RPMI7951 (cell line): ENCODE data around the gene STC2. TPM values are rescaled to one million over a fixed set of nuclear protein-coding genes. Genes with fewer than 3 reads are reported as not detected.

Experiments used
- DNase-seq: peaks from one replicate; pipeline ENCODE4 v3.0.0-alpha.2; 2012; ENCODE audit warnings: low read depth
- total RNA-seq: library from RNA; depleted of rRNA; stranded (reverse); fragments of >200 nt; shearing (Covaris generic); gene quantifications from 2 replicates; pipeline ENCODE4 v1.2.3, GENCODE V29; 2014

The STC2 gene
- total RNA-seq, 1 experiment from 2014 or later, result 46.1 TPM

DNA sequence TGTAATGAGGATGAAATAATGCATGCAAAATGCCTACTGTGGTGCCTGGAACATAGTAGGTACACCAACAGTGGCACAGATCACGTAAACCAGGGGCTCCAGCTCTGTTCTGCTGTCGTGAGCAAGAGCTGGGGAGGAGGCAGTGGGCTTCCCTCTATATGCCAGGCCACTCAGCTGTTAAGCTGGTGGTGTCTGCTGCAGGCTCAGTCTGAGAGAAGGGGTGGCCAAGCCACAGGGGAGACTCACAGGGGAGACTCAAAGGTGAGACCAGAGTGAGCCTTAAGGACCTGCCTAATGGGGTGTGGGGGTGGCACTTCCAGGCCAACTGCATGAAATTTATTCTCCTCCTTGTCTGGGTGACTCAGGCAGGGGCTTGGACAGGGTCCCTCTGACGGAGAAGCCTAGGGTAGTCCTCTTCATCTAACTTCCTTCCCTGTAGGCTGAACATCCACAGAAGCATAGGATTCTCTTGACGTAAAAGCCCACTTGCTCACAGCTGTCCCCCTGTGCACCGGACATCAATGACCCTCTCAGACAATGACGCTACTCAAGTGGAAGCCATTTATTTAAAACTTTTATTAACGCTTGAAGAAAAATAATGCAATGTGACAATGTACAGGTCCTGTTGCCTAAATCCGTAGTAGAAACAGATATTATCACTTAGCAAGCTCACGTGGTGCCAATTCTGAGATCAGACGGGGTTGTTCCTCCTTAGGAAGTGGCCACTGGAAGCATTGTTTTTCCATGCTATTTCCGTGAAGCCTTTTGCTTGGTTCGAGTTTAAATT, 13.9 kb downstream of the STC2 start:
- no peak for DNase-seq

DNA sequence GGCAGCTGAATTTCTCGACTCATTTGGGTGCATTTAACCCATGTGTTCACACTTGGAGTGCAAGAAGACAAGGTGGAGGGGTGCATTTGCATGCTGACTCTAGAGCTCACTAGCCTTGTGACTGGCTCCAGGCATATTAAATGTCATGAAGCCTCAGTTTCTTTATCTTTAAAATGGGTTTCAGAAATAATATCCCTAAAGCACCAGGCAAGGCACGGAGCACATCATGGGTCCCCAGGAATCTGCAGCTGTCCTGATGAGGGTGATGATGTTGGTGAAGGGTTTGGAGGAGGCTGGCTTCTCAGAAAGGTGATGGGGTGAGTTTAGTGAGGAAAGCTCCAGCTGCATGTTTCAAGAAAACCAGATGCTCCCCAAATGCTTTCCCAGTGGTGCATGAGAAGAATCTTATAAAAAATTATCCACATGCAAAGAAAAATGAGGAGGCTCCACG, 14.8 kb downstream of the STC2 start:
- DNase-seq, result no peak

DNA sequence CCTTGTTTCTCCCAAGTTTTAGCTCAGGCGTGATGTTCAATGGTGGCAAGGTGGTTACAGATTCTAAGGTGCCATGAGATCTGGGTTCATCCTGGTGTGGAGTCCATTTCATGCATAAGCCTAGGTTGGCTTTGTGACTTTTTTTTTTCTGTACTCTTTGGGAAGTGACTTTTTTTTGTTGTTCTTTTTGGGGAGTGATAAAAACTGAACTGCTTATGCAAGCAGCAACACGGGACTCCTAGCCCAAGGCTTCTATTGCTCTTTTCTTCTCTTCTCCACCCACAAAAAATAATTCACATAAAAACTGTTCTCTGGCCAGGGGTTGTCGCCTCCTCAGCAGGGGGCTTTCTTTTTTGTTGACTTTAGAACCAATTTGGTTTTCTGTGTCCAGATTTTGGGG, 15.4 kb downstream of the STC2 start:
- no peak for DNase-seq

DNA sequence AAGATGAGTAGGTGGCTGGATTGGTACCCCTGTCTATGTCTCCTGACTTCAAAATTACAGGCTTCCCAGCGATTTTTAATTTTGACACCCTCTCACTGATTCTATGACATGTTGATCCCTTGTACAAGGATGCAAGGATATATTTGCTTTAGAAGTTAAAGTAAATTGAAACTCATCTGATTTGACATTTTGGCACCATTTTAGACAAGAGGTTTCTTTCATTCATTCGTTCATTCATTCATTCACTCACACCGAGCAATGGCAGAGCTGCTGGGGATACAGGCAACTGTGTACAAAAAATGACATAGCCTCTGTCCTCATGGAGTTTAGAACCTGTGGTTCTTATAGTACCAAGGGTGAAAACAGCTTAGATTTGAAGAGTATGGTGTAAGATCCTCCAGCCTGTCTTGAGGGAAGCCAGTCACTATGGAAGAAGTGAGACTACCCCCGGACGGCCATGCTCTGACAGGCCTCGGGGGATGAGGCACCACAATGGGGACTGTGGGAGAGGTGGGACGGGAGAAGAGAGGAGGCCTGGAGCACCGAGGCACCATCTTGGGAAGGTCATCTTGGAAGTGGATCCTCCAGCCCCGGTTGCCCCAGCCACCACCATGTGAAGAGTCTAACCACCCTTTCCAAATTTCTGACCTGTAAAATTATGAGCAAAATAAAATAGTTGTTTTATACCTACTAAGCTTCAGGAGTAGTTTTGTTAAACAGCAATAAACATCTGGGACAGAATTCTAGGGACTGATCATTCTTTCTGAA, 16.2 kb downstream of the STC2 start:
- DNase-seq, result no peak

DNA sequence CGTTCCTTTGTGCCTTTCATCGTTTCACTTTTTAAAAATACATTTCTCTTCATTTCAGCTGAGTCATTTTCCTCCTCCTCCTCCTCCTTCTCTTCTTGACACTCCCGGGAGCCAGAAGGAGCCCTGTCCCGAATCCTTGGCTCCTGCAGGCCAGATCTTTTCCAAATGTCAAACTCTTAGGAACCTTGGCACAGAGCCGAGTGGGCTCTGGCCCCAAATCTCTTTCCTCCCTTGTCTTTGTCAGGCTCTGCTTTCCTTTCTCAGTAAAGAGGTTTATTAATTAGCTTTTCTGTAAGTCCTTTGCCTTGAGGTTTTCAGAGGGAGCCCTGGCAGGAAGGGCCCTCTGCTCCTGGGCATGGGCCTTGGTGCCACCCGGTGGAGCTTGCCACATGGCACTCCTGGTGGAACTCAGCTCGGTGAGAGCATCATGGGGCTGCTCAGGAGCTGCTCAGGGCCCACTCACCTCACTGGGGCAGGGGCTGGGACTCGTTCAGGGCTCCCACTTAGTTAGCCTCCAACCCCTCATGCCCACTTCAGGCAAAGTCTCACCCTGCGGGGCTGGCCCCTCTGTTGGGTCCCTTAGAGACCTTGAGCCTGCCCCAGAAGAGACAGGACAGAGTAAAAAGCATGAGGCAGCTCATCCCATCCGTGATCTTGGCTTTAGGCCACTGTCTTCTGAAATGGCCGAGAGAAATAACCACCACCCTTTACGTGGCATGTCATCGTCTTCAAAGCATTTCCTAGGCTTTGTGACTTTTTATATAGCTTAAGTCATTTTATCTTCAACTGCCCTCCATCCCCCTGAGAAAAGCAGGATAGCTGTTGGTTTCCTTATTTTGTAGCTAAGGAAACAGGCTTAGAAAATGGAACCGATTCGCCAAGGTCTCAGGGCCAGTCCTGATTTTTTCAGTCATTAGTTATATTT, 17.1 kb downstream of the STC2 start:
- no peak for DNase-seq

DNA sequence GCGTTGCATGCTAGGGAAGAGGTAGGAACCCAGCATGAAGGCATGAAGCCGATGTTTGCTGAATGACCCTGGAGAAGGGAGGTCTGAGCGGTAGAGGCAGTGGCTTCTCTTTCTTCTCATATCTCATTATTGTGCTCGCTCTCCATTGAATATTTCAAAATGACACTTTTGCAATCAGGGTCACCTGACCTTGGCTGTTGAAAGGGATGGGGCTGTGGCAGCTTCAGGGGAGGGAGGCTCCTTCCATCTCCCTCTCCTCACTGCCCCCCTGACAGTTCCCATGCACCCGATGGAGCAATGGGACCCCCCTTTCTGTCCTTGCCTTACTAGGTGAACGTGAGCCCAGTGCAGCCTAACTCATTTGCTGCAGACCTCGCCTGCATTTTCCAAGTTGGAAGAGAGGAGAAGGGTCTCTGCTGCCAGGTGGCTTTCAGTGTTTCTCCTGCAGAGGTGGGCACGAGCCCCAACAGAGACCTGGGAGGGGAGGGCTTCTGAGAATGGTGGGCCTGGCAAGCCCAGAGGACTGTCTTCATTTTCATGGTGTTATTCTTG, 17.9 kb downstream of the STC2 start:
- no peak for DNase-seq

DNA sequence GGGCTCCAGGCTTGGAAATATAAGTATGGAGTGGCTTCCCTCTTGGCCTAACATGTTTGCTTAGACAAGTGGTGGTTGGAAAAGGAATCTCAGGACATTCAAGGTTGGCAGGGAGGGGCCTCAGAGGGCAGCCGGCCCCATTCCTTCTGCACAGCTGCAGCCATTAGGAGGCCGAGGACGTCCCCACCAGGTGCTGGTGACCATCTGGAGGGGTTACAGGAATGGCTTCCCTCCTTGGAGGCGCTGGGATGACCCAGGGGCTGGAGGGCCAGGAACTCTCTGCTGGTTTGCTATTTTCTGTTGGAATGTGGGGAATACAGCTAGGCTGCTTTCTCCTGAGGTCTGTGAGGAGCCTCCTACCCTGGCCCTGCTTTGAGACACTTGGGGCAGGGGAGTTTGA, 18.5 kb downstream of the STC2 start:
- DNase-seq, result no peak

DNA sequence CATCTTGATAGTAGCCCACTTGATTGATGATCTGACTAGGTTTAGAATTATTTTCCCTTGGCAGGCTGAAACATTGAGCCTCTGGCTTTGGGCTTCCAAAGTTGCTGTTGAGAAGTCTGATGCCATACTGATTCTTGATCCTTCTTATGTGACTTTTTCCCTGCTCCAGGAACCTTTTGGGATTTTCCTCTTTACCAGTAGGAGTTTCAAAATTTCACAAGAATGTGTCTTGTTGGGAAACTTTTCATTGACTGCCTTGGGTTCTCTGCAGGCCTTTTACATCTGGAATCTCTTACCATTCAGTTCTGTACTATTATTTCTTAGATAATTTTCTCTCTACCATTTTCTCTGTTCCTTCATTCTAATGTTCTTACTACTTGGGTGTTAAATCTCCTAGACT, 20.0 kb downstream of the STC2 start:
- no peak for DNase-seq

DNA sequence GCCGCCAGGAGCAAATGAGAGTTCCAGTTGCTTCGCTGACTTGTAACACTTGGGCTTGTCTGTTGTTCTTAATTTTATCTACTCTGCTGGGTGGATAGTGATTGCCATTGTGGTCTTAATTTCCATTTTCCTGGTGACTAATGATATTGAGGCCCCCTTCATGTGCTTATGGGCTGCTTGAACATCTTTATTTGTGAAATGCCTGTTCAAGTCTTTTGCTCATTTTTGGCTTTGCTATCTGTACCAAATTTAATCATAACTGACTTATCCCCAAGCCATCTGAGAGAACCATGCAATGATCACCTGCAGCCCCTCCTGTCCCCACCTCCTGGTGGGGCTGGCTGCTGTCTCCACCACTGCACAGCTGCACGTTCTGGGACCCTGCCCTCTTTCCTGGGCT, 20.5 kb downstream of the STC2 start:
- no peak for DNase-seq

DNA sequence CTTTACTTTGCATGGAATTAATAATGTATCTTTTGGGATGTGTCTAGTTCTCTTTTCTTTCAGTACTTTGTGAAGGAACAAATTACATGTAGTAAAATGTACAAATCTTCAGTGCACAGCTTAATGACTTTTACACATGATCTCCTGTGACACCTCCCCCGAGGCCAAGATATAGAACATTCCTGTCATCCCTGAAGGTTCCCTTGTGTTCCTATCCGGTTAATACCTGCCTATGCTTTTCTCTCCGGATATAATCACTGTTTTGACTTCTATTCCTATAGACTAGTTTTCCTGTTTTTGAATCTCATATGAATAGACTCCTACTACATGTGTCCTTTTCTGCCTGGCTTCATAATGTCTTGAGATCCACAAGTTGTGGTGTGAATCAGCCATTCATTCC, 21.5 kb downstream of the STC2 start:
- DNase-seq, result no peak

DNA sequence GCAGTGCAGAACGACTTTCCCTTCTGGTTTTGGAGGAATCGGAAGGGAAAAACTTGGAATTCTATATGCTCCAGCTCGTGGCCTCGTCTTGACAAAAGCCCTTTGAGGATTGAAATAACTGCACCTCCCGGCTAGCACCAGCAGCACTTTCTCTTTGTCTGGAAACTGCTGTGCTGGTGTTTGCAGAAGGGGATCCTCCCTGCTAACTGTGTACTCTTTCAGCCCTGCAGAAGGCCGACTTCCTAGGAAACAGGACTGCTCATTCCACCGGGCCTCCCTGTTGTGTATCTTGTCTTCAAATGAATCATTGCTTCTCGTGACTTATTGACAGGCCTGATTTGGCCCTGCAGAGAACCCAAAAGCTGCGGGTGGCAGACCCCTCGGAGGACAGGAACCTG, 23.6 kb downstream of the STC2 start:
- DNase-seq, result no peak

DNA sequence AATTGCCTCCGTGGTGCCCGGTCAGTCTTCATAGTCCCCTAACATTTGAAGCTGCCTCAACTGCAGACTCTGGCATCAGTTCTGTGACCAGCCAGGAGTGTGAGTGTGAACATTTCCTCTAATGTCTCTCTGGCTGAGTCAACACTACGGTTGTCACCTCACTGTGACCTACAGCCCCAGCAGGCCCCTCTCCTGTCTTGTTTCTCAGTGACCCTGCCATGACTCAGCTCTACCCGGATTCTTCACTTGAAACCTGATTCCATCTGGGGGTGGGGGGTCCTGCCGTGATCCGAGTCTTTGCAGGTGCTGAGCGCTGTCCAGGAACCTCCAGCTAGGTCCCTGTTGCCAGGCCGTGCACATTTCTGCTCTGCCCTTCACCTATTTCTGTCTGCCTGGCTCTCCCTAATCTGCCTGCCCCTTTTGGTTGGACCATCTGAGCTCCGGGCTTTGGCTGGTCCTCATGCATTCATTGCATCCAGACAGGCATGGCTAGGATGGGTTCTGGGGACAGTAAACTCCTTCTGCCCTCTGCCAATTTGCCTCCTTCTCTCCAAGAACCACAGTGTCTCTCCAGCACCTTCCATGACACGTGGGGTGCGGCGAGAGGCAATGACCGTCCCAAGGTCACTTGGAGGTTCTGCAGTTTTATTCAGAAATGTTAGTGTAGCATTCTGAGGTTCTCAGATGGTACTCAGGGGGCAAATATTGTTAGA, 24.2 kb downstream of the STC2 start:
- DNase-seq, result peak; percentile 56

DNA sequence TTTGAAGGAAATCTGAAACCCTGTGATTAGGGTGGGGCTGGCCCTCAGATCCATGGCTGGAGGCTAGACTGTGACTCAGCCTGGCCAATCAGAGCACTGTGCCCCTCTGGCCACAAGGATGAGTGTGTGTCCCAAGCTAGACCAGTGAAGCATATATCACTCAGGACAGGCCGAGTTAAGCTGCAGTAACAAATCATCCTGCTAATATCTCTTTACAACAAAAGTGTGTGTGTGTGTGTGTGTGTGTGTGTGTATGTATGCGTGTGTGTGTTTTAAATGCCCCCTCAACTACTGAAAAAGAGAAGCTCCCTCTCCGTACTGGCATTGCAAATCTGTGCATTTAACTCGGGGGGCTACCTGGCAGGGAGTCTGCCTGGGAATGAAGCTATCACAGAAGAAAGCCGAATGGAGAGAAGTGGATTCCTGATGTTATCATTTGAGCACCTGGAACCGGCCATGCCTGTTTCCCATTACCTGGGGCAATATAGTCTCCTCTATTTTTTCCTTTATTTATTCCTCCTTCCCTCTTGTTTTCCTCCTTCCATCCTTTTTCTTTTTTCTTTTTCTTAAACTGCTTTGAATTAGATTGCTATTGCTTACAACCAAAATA, 25.6 kb downstream of the STC2 start:
- DNase-seq, result peak; percentile 94

DNA sequence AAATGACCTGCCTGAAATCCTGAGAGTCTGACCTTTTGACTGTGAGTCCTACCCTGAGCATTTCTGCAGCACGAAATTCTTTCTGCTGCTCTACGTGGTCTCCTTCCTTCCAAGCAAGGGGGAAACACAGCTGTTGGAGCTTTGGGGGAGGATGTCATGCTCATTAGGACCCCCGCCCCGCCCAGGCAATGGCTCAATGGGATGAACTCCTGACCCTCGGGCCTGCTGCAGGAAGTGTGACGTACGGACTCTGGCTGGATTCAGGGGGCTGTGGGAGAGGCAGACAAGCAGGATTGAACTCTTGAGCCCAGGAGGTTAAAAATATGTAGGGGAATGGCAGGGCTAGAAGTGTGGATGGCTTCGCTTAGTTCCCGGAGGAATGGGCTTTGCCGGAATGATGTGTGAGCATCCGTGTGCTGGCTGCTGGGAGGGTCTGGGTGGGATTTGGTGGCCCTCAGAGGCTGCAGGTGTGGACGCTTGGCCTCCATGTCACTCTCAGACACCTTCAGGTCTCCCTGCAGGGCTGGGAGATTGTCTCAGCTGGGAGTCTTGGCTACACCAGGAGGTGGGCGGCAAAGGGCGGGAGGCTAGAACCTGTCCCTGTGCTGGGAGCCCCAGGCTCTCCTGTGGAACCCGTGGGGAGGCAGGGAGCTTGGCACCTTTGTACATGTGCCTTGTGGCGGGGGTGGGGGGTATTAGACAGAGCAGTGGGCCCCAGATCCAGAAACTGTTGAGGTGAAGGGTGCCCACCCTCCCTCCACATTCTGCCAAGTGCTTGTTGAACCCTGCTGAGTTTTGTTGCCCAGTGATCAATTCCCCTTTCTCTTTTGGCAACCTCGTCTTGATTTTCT, 26.3 kb downstream of the STC2 start:
- DNase-seq, result no peak

DNA sequence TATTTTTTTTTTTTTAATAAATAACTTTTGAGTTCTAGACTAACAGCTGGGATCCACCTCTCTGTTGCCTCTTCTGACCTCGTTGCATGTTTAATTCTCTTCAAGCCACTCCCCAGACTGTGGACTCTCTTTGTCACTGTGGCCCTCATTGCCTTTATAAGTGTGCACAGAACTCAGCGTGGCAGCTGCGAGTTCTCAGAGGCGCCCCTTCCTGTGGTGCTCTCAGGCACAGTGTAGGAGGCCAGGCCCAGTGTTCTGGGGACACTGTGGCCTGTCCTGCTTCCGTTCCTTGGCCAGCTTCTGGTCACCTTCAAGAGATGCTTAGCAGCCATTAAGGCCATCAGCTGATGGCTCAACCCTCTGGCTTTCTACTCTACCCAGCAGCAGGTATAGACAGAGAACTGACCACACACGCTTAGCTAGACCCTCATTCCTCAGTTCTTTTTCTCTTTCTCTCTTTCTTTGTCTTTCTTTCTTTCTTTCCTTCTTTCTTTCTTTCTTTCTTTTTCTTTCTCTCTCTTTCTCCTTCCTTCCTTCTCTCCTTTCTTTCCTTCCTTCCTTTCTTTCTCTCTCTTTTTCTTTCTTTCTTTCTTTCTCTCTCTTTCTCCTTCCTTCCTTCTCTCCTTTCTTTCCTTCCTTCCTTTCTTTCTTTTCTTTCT, 27.7 kb downstream of the STC2 start:
- no peak for DNase-seq

DNA sequence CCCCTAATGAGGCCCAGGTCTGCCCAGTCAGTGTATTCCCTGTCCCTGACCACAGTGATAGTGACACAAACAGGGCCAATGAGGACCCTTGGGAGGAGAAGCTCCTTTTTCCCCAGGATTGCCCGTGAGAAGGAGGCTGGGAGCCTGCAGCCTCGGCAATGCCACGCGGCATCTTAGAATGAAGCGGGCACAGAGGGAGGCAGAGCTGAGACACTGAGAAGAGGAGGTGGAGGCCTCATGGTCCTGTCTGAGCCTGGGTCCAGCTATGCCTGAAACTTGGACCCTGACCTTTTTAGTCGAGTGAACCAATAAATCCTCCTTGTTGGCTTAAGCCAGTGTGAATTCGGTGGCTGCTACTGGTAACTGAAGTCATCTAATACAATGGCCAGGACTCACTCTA, 28.4 kb downstream of the STC2 start:
- no peak for DNase-seq

DNA sequence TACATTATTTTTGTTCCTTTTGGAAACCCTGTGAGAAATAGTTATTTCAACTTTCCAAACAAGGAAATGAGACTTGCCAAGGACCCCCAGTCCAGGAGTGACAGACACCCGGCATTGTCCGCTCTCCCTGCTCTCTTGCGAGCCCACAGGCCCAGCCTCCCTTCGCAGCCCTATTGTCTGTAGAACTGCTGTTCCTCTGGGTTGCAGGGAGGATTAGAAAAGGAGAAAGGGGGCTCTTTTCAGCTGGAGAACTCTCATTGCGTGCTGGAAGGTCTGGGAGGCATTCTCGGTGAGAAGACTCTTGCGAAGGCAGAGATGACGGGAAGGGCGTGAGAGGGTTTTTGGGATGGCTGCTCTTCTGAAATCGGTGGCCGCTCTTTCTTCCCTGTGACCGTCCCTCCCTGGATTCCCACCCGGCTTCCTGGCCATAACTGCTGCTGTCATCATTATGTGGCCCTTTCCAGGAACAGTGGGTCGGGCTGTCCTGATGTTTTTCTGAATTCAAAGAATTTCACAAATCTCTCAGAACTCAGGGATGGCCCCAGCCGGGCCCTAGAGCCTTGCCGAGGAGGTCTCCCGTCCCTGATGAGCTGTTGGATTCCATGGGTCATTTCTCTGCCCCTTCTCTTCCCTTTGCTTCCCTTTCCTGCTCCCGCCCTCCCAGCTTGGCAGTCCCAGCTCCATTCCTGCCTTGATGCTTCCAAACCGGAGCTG, 29.8 kb downstream of the STC2 start:
- no peak for DNase-seq

DNA sequence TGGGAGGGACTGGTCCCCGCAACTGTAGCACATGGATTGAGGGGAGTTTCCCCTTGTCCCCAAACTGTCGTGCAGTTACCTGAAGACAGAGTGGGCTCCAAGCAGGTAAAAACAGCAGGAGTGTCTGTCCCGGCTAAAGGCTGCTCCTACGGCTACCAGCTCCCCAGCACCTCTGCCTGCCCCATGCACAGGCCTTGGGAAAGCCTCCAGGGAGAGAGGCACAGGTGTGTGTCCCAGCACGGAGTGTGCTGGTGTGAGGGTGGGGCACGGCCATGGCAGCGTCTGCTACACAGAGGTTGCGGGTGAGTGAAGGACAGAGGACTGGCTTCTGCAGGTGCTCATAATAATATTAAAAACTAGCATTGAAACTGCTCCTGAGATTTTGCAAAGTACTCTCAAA, 30.4 kb downstream of the STC2 start:
- DNase-seq, result no peak
